ENCODE data around the gene GIGYF2.
A peak's percentile ranks its signal among the peaks of the same experiment; 100 is the strongest.

The GIGYF2 gene

DNA sequence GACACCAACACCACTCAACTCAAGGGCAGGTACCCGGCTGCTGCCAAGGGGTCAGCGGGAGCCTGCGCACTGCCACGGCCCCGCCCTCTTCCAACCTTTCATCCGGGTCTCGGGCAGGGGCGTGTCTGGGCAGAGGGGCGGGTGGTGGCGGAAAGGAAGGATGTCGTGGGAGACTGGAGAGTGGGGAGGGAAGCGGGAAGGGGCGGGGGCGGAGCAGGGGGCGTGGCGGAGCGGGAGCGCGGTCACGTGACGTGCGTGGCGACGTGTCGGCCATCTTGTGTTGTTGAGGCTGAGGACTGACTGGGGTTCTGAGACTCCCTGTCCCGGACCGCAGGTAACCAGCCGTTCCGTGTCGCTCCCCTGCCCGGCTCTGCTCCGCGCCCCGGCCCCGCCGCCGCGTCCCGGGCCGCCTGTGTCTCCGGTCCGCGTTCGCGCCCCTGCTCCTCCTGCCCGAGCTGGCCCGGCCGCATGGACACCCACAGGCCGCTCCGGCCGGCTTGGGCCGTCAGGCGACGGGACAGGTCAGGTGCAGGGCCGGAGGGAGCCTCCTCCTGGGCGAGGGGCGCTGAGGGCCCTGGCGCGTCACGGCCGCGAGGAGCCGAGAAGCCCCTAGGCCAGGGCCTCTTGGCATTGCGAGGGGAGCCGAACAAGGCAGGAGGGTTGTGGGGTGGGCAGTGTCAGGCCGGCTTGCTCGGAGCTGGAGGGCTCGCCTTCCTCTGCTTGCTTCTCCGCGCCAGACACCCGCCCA is at the start of gene GIGYF2:
GIGYF2 (plus strand) TSS at position 273 of the 748 bp plus-strand sequence. CDS start 37,867 bp downstream, outside the sequence.
- TF ChIP-seq, protein P1, sequence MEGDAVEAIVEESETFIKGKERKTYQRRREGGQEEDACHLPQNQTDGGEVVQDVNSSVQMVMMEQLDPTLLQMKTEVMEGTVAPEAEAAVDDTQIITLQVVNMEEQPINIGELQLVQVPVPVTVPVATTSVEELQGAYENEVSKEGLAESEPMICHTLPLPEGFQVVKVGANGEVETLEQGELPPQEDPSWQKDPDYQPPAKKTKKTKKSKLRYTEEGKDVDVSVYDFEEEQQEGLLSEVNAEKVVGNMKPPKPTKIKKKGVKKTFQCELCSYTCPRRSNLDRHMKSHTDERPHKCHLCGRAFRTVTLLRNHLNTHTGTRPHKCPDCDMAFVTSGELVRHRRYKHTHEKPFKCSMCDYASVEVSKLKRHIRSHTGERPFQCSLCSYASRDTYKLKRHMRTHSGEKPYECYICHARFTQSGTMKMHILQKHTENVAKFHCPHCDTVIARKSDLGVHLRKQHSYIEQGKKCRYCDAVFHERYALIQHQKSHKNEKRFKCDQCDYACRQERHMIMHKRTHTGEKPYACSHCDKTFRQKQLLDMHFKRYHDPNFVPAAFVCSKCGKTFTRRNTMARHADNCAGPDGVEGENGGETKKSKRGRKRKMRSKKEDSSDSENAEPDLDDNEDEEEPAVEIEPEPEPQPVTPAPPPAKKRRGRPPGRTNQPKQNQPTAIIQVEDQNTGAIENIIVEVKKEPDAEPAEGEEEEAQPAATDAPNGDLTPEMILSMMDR (IDR thresholded peaks at IDR 0.05; ENCODE audit: insufficient read depth, low read depth, low read length, missing control alignments): no peak
- H3K4me3 ChIP-seq (ENCODE audit: low read length): peak within 1 kb of the TSS; percentile 86
- DNase-seq (ENCODE audit: low read depth): peak; percentile 96

DNA sequence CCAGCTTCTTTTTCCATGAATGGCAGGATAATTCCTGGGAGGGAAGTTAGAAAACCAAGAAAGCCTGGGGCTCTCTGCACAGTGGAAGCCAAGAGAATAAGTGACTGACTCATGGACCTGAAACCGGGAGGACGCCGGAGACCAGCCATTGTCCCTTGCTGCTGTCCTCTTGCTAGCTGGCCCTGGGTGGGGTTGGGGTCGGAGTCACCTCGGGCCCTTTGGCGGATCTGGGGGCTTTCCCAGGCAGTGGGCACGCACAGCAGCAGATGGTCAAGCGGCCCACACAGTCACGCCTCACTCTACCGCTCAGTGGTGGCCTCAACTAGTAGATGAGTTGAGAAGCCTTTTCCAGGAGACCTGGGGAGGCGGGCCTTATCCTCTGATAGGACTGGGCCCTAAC is 48.1 kb upstream of the GIGYF2 start:
- TF ChIP-seq, protein P1 (IDR thresholded peaks at IDR 0.05; ENCODE audit: insufficient read depth, low read depth, low read length, missing control alignments): no peak
- no peak overlapping the region for H3K4me3 ChIP-seq (ENCODE audit: low read length)
- no peak for DNase-seq (ENCODE audit: low read depth)

DNA sequence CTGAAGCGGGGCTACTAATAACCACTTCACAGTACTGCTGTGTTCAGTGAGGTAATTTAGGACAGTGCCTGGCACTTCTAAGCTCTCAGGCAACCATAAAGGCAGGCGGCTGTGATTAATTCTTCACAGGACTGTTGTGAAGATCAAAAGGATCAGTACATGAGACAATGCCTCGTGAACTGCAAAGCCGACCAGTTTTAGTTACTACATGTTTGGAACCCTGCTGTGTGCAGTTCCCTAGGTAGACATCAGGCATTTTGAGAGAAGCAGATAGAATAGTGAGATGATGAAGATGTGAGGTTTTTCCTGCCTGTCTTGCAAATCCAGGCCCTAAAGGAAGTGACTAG is 44.7 kb upstream of the GIGYF2 start:
- TF ChIP-seq, protein P1 (IDR thresholded peaks at IDR 0.05; ENCODE audit: insufficient read depth, low read depth, low read length, missing control alignments): no peak
- no peak for DNase-seq (ENCODE audit: low read depth)
- H3K4me3 ChIP-seq (ENCODE audit: low read length): no peak overlapping the region

DNA sequence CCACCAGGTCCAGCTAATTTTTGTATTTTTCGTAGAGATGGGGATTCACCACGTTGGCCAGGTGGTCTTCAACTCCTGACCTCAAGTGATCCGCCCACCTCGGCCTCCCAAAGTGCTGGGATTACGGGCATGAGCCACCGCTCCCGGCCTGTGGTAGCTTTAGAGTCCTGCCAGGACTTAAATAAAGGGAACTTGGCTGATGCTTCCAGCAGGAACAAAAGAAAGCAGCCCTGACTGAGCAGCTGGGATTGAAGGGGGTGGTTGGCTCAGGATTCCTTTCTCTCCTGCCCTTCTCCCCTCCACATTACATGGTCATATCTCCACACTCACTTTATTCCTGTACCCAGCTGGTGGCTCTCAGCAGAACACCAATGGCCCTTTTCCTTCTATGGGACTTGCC is 43.7 kb upstream of the GIGYF2 start:
- TF ChIP-seq, protein P1 (IDR thresholded peaks at IDR 0.05; ENCODE audit: insufficient read depth, low read depth, low read length, missing control alignments): no peak
- no peak for DNase-seq (ENCODE audit: low read depth)
- no peak overlapping the region for H3K4me3 ChIP-seq (ENCODE audit: low read length)

DNA sequence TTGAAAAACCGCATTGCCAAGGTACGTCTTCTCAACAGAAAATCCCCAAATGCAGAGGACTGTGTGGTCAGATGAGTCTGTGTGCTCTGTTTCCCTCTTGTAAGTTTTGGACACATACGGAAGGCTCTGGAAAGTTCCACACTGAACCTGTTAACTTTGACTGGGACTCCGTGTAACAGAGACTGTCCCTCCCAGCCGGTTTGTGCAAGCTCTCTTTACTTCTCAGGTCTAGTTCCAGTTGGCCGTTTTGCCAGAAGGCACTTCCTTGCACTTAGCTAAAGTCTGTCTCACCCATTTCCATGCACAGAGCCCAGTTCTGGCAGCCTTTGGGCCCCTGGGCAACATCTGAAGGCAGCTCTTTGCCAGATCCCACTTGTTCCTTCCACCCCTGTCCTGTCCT is 41.7 kb upstream of the GIGYF2 start:
- DNase-seq (ENCODE audit: low read depth): peak; percentile 9
- TF ChIP-seq, protein P1 (IDR thresholded peaks at IDR 0.05; ENCODE audit: insufficient read depth, low read depth, low read length, missing control alignments): no peak
- no peak overlapping the region for H3K4me3 ChIP-seq (ENCODE audit: low read length)

- TF ChIP-seq, protein P1 (IDR thresholded peaks at IDR 0.05; ENCODE audit: insufficient read depth, low read depth, low read length, missing control alignments): no peak
- DNase-seq (ENCODE audit: low read depth): no peak
- no peak overlapping the region for H3K4me3 ChIP-seq (ENCODE audit: low read length)
Observed at GRCh38 chr2:232658217-232658785, 38.8 kb upstream of the GIGYF2 start.

GRCh38 chr2:232659359-232659758 is 37.8 kb upstream of the GIGYF2 start:
- H3K4me3 ChIP-seq (ENCODE audit: low read length): no peak overlapping the region
- TF ChIP-seq, protein P1 (IDR thresholded peaks at IDR 0.05; ENCODE audit: insufficient read depth, low read depth, low read length, missing control alignments): no peak
- no peak for DNase-seq (ENCODE audit: low read depth)

Data from epithelial cell of esophagus (primary cell).